GM12878 (cell line): Measurements from ENCODE around the gene CRYGN. TPM values are rescaled to one million over a fixed set of nuclear protein-coding genes. Genes with fewer than 3 reads are reported as not detected.

Source experiments
- BRCA1 ChIP-seq: IDR thresholded peaks from 2 replicates; pipeline ENCODE4 v1.6.1; 2011; ENCODE audit warnings: low read depth, low read length, improper control_type of control experiment
- CBX3 ChIP-seq: fragments of 200-600 bp; sonication (generic); IDR thresholded peaks from 2 replicates; pipeline ENCODE4 v1.6.1; 2016; ENCODE audit warnings: low read depth, borderline replicate concordance
- CREB1 ChIP-seq: IDR thresholded peaks from 2 replicates; pipeline ENCODE4 v1.6.1; 2012; ENCODE audit warnings: low read depth, mild to moderate bottlenecking, inconsistent platforms
- CTCF ChIP-seq, 3 experiments: IDR thresholded peaks in 2 of 3; conservative IDR thresholded peaks in 1 of 3; 2 replicates each; pipeline ENCODE4 v1.5.1; 2011; ENCODE audit warnings: low read depth in 3 of 3, low read length in 3 of 3, mild to moderate bottlenecking in 3 of 3, control low read depth in 2 of 3, moderate library complexity in 2 of 3, inconsistent platforms in 1 of 3, mixed read lengths in 1 of 3; ENCODE audit not compliant: control insufficient read depth in 2 of 3, insufficient read depth in 1 of 3; ENCODE audit errors: extremely low read depth in 1 of 3
- HDAC2 ChIP-seq: fragments of 200-600 bp; sonication (generic); IDR thresholded peaks from 2 replicates; pipeline ENCODE4 v1.6.1; 2017
- HDGF ChIP-seq: fragments of 450-650 bp; IDR thresholded peaks from 2 replicates; pipeline ENCODE4 v1.6.1; 2016; ENCODE audit warnings: antibody characterized with exemption
- NFXL1 ChIP-seq: fragments of 450-650 bp; IDR thresholded peaks from 2 replicates; pipeline ENCODE4 v1.6.1; 2017; ENCODE audit warnings: antibody characterized with exemption, mild to moderate bottlenecking, borderline replicate concordance
- NFYA ChIP-seq: IDR thresholded peaks from 2 replicates; pipeline ENCODE4 v1.6.1; 2011; ENCODE audit warnings: low read depth, mild to moderate bottlenecking, low read length, improper control_type of control experiment, borderline replicate concordance
- PAX5 ChIP-seq: IDR thresholded peaks from 2 replicates; pipeline ENCODE4 v1.6.1; 2011; ENCODE audit warnings: low read depth, low read length, borderline replicate concordance
- POU2F2 ChIP-seq: IDR thresholded peaks from 3 replicates; pipeline ENCODE4 v1.6.1; 2011; ENCODE audit warnings: low read depth, mild to moderate bottlenecking, low read length, borderline replicate concordance
- REST ChIP-seq: IDR thresholded peaks from 2 replicates; pipeline ENCODE4 v1.6.1; 2012; ENCODE audit warnings: mild to moderate bottlenecking, low read depth, low read length
- SMARCA5 ChIP-seq: fragments of 450-650 bp; IDR thresholded peaks from 2 replicates; pipeline ENCODE4 v1.6.1; 2017; ENCODE audit warnings: mild to moderate bottlenecking
- SREBF2 ChIP-seq: IDR thresholded peaks from 2 replicates; pipeline ENCODE4 v1.6.1; 2012; ENCODE audit warnings: mild to moderate bottlenecking, low read length
- SRF ChIP-seq, 2 experiments: IDR thresholded peaks; 2 replicates each; pipeline ENCODE4 v1.6.1; 2011; ENCODE audit warnings: low read depth in 2 of 2, low read length in 2 of 2, mild to moderate bottlenecking in 1 of 2, moderate library complexity in 1 of 2
- ZBTB4 ChIP-seq: fragments of 450-650 bp; formaldehyde crosslinking; IDR thresholded peaks from 2 replicates; pipeline ENCODE4 v1.4.0; 2022; ENCODE audit warnings: mild to moderate bottlenecking, moderate library complexity
- ZNF592 ChIP-seq: fragments of 450-650 bp; IDR thresholded peaks from 2 replicates; pipeline ENCODE4 v1.6.1; 2017; ENCODE audit warnings: mild to moderate bottlenecking, moderate library complexity
- ZSCAN29 ChIP-seq: fragments of 450-650 bp; IDR thresholded peaks from 2 replicates; pipeline ENCODE4 v1.6.1; 2017; ENCODE audit warnings: mild to moderate bottlenecking, moderate library complexity
- polyA plus RNA-seq, 11 experiments: library from polyadenylated mRNA; depleted of rRNA in 4 of 11; unstranded in 6 of 11; stranded (reverse) in 5 of 11; fragments of >200 nt; fragmentation: Nextera tagmentation in 4 of 11; fragmentation: Illumina TruSeq in 1 of 11; extraction: Ambion mirVana in 4 of 11; extraction: Trizol in 1 of 11; gene quantifications; 1 replicate in 1 of 11; 2 replicates in 10 of 11; pipeline versions ENCODE4 v1.2.1 to v1.2.3, GENCODE V29; 2011 to 2016; ENCODE audit warnings: inconsistent platforms in 2 of 11, missing spikeins in 2 of 11, low read depth in 1 of 11
- total RNA-seq, 4 experiments: library from RNA; depleted of rRNA in 3 of 4; stranded (reverse); fragments of >200 nt in 3 of 4; fragmentation: Illumina TruSeq in 1 of 4; extraction: Trizol in 1 of 4; gene quantifications; 2 replicates each; pipeline versions ENCODE4 v1.2.1 to v1.2.3, GENCODE V29; 2013 to 2021

CRYGN gene
- total and polyA plus RNA-seq, 10 of the 15 experiments (the other 5 are each of a cell fraction or from before 2014, with no cell fraction given), result not detected

- TF ChIP-seq ZBTB4 (CRISPR knock-in tag) (no peak), HDGF (no peak), SRF (IDR thresholded peaks at IDR 0.05; ENCODE audit: low read depth in 2 of 2, low read length in 2 of 2) (no peak), BRCA1 (no peak), HDAC2 (no peak), NFYA (no peak), SMARCA5 (peak; percentile 84; the same call in 1 of the 2 replicates), ZNF592 (no peak), POU2F2 (peak; percentile 74), CREB1 (peak; percentile 62; the same call in 1 of the 2 replicates), CTCF (IDR thresholded peaks at IDR 0.05 in 2 of 3, conservative IDR thresholded peaks at IDR 0.05 in 1 of 3; ENCODE audit: control insufficient read depth in 2 of 3, extremely low read depth in 1 of 3, insufficient read depth in 1 of 3, low read depth in 3 of 3, low read length in 3 of 3) (peak in 2 of 3 experiments; percentile 5 to 7; a peak in 2 of 6 replicates), SREBF2 (no peak), CBX3 (no peak), PAX5 (peak; percentile 87), NFXL1 (no peak), REST (no peak), ZSCAN29 (no peak)
Measured at GRCh38 chr7:151472644-151473380, 32.9 kb upstream of the CRYGN start (continued).
